MM.1S (cell line): ENCODE results near the gene IRAK1BP1.

Source experiments
- DNase-seq: peaks from one replicate; pipeline ENCODE4 v3.0.0-alpha.2; 2015
- H2AFZ ChIP-seq: fragments of 300-600 bp; sonication (generic); 2 replicates; pipeline ENCODE4 v1.6.0; 2016; ENCODE audit warnings: antibody characterized with exemption, low read length
- H3F3A ChIP-seq: fragments of 300-600 bp; sonication (generic); 2 replicates; pipeline ENCODE4 v1.6.1; 2016; ENCODE audit warnings: mild to moderate bottlenecking, antibody characterized with exemption, low read length, moderate library complexity, mixed read lengths; ENCODE audit not compliant: insufficient read depth
- H3K27ac ChIP-seq: fragments of 300-600 bp; sonication (generic); 2 replicates; pipeline ENCODE4 v1.5.1; 2016; ENCODE audit warnings: mild to moderate bottlenecking, low read length
- H3K27me3 ChIP-seq: fragments of 300-600 bp; sonication (generic); replicated peaks from 2 replicates; pipeline ENCODE4 v1.6.0; 2016; ENCODE audit warnings: low read length; ENCODE audit not compliant: insufficient read depth
- H3K36me3 ChIP-seq: fragments of 300-600 bp; sonication (generic); replicated peaks from 2 replicates; pipeline ENCODE4 v1.6.1; 2016; ENCODE audit warnings: mild to moderate bottlenecking, low read length, mixed read lengths; ENCODE audit not compliant: insufficient read depth
- H3K4me1 ChIP-seq: fragments of 300-600 bp; sonication (generic); 2 replicates; pipeline ENCODE4 v1.6.1; 2016; ENCODE audit warnings: low read length, mixed read lengths
- H3K4me2 ChIP-seq: fragments of 300-600 bp; sonication (generic); 2 replicates; pipeline ENCODE4 v1.6.0; 2016; ENCODE audit warnings: low read depth, low read length
- H3K4me3 ChIP-seq: fragments of 300-600 bp; sonication (generic); 2 replicates; pipeline ENCODE4 v1.5.1; 2016; ENCODE audit warnings: low read length, mixed read lengths
- H3K79me2 ChIP-seq: fragments of 300-600 bp; sonication (generic); 2 replicates; pipeline ENCODE4 v1.6.1; 2016; ENCODE audit warnings: mixed run types, low read length, mixed read lengths
- H3K9ac ChIP-seq: fragments of 300-600 bp; sonication (generic); 2 replicates; pipeline ENCODE4 v1.6.1; 2016; ENCODE audit warnings: low read length, mixed read lengths
- H3K9me2 ChIP-seq: fragments of 300-600 bp; sonication (generic); replicated peaks from 2 replicates; pipeline ENCODE4 v1.6.1; 2016; ENCODE audit warnings: mild to moderate bottlenecking, low read length, mixed read lengths; ENCODE audit not compliant: insufficient read depth
- H3K9me3 ChIP-seq: fragments of 300-600 bp; sonication (generic); replicated peaks from 2 replicates; pipeline ENCODE4 v1.6.1; 2016; ENCODE audit warnings: mild to moderate bottlenecking, low read length, mixed read lengths; ENCODE audit not compliant: insufficient read depth
- H4K20me1 ChIP-seq: fragments of 300-600 bp; sonication (generic); 2 replicates; pipeline ENCODE4 v1.6.1; 2016; ENCODE audit warnings: mild to moderate bottlenecking, low read length, moderate library complexity, mixed read lengths; ENCODE audit not compliant: insufficient read depth
- CTCF ChIP-seq: fragments of 300-600 bp; sonication (generic); IDR thresholded peaks from 2 replicates; pipeline ENCODE4 v1.5.1; 2016; ENCODE audit warnings: antibody characterized with exemption, low read length, mixed read lengths
- EZH2 ChIP-seq: fragments of 300-600 bp; sonication (generic); optimal IDR thresholded peaks from 2 replicates; pipeline ENCODE3; 2017; ENCODE audit warnings: low read depth, mild to moderate bottlenecking, antibody characterized with exemption, low read length, mixed read lengths
- EZH2phosphoT487 ChIP-seq: fragments of 300-600 bp; sonication (generic); IDR thresholded peaks from 2 replicates; pipeline ENCODE4 v1.6.1; 2018; ENCODE audit warnings: antibody characterized with exemption, low read length

The IRAK1BP1 gene

GRCh38 chr6:78910010-78910409, 42.7 kb downstream of the IRAK1BP1 start:
- no peaks in the 10 kb centered on the region for H3K79me2 ChIP-seq
- no peaks in the 10 kb centered on the region for H3K9me2 ChIP-seq
- no peaks in the 10 kb centered on the region for H3K36me3 ChIP-seq
- H3K27ac ChIP-seq: no peak overlapping the region
- no peak overlapping the region for H3K4me3 ChIP-seq
- H3K27me3 ChIP-seq: no peaks in the 10 kb centered on the region
- TF ChIP-seq CTCF: no peak
- no peak for TF ChIP-seq EZH2
- no peak for TF ChIP-seq EZH2phosphoT487
- H3K4me2 ChIP-seq: no peak overlapping the region
- DNase-seq: no peak
- no peaks in the 10 kb centered on the region for H3K9me3 ChIP-seq
- no peaks in the 10 kb centered on the region for H3F3A ChIP-seq
- H2AFZ ChIP-seq: no peak overlapping the region
- H4K20me1 ChIP-seq: no peaks in the 10 kb centered on the region
- H3K4me1 ChIP-seq: peaks cover 8% of the 10 kb centered on the region
- no peak overlapping the region for H3K9ac ChIP-seq

GRCh38 chr6:78910591-78911171, 43.3 kb downstream of the IRAK1BP1 start:
- Histone ChIP-seq H3K27ac (no peak overlapping the region), H3K4me2 (no peak overlapping the region), H3F3A (no peaks in the 10 kb centered on the region), H3K4me1 (peaks cover 8% of the 10 kb centered on the region), H3K79me2 (no peaks in the 10 kb centered on the region), H4K20me1 (no peaks in the 10 kb centered on the region), H2AFZ (no peak overlapping the region), H3K9me3 (no peaks in the 10 kb centered on the region), H3K4me3 (no peak overlapping the region), H3K9ac (no peak overlapping the region), H3K27me3 (no peaks in the 10 kb centered on the region), H3K36me3 (no peaks in the 10 kb centered on the region), H3K9me2 (no peaks in the 10 kb centered on the region)
- TF ChIP-seq CTCF (no peak), EZH2 (no peak), EZH2phosphoT487 (no peak)
- DNase-seq: no peak

- H3K9me3 ChIP-seq: no peaks in the 10 kb centered on the region
- no peaks in the 10 kb centered on the region for H3K9me2 ChIP-seq
- H4K20me1 ChIP-seq: no peaks in the 10 kb centered on the region
- H3K27ac ChIP-seq: no peak overlapping the region
- H3K4me3 ChIP-seq: no peak overlapping the region
- H3K9ac ChIP-seq: no peak overlapping the region
- no peaks in the 10 kb centered on the region for H3K36me3 ChIP-seq
- no peak for TF ChIP-seq EZH2phosphoT487
- no peak for TF ChIP-seq EZH2
- no peak for TF ChIP-seq CTCF
- H3F3A ChIP-seq: no peaks in the 10 kb centered on the region
- no peaks in the 10 kb centered on the region for H3K27me3 ChIP-seq
- peaks cover 8% of the 10 kb centered on the region for H3K4me1 ChIP-seq
- no peak overlapping the region for H2AFZ ChIP-seq
- DNase-seq: no peak
- no peaks in the 10 kb centered on the region for H3K79me2 ChIP-seq
- no peak overlapping the region for H3K4me2 ChIP-seq
Observed at GRCh38 chr6:78911218-78911940, 44.0 kb downstream of the IRAK1BP1 start.
